H54 (cell line): Measurements from ENCODE around the gene MMP10.
A peak's percentile ranks its signal among the peaks of the same experiment; 100 is the strongest.
"Not testable (repeated sequence)": the region's sequence is repeated elsewhere in the genome, so short reads cannot be mapped to it uniquely, and the experiment has no call there.

Experiments used
- DNase-seq: peaks from one replicate; pipeline ENCODE4 v3.0.0; 2011; ENCODE audit warnings: low spot score, mixed read lengths; ENCODE audit not compliant: insufficient read length
- FAIRE-seq: peaks from 3 replicates; lab custom pipeline; 2011; peaks lifted over from hg19 to GRCh38; lab: Jason Lieb, UNC
- POLR2A ChIP-seq: IDR thresholded peaks from 2 replicates; pipeline ENCODE4 v1.6.1; 2011; ENCODE audit warnings: low read depth, mild to moderate bottlenecking, low read length

The MMP10 gene

GRCh38 chr11:102767800-102768199 lies 12.6 kb downstream of the MMP10 start:
- DNase-seq (no peak), FAIRE-seq (no peak)
- TF ChIP-seq POLR2A, result no peak

- no peak for TF ChIP-seq POLR2A
- no peak for DNase-seq
- no peak for FAIRE-seq
Observed at GRCh38 chr11:102763440-102763839, 17.0 kb downstream of the MMP10 start.

- FAIRE-seq, result peak; percentile 6
- TF ChIP-seq POLR2A, result no peak
- no peak for DNase-seq
Observed at GRCh38 chr11:102762361-102762767, 18.1 kb downstream of the MMP10 start.

- no peak for TF ChIP-seq POLR2A
- DNase-seq, result no peak
- no peak for FAIRE-seq
Observed at GRCh38 chr11:102761646-102762238, 18.7 kb downstream of the MMP10 start.

- TF ChIP-seq POLR2A, result no peak
- peak; percentile 23 for DNase-seq
- peak; percentile 41 for FAIRE-seq
Observed at GRCh38 chr11:102760344-102761035, 19.9 kb downstream of the MMP10 start.

GRCh38 chr11:102757823-102758549 lies 22.4 kb downstream of the MMP10 start:
- DNase-seq (no peak), FAIRE-seq (no peak)
- TF ChIP-seq POLR2A, result no peak

- no peak for TF ChIP-seq POLR2A
- no peak for DNase-seq
- no peak for FAIRE-seq
Observed at GRCh38 chr11:102753267-102753666, 27.2 kb downstream of the MMP10 start.

GRCh38 chr11:102751673-102752072 lies 28.8 kb downstream of the MMP10 start:
- FAIRE-seq (no peak), DNase-seq (no peak)
- TF ChIP-seq POLR2A, result no peak

- DNase-seq (no peak), FAIRE-seq (no peak)
- no peak for TF ChIP-seq POLR2A
Observed at GRCh38 chr11:102749101-102749722, 31.2 kb downstream of the MMP10 start.

- not testable (repeated sequence) for DNase-seq
Observed at GRCh38 chr11:102746746-102747578, 33.5 kb downstream of the MMP10 start.

GRCh38 chr11:102734650-102735049 lies 45.8 kb downstream of the MMP10 start:
- TF ChIP-seq POLR2A, result no peak
- DNase-seq (no peak), FAIRE-seq (no peak)

More at GRCh38 chr11:102746746-102747578, 33.5 kb downstream of the MMP10 start:
- FAIRE-seq, result not testable (repeated sequence)

GRCh38 chr11:102733232-102733875 lies 47.1 kb downstream of the MMP10 start:
- FAIRE-seq (no peak), DNase-seq (peak; percentile 16)
- TF ChIP-seq POLR2A, result no peak

GRCh38 chr11:102730944-102731343 lies 49.5 kb downstream of the MMP10 start:
- not testable (repeated sequence) for DNase-seq, FAIRE-seq
